Prostate gland (tissue), 2 donors: ENCODE results near the gene KIF2C. TPM values are rescaled to one million over a fixed set of nuclear protein-coding genes. Genes with fewer than 3 reads are reported as not detected.

ENCODE experiments used
- DNase-seq: peaks from one replicate; pipeline ENCODE4 v3.0.0-alpha.2; 2019; ENCODE audit warnings: low spot score
- H3K27ac ChIP-seq, 2 donors: fragments of 200-600 bp; sonication (generic); 2 replicates each; pipeline ENCODE4 v1.5.1; 2017 to 2019
- H3K27me3 ChIP-seq: fragments of 200-600 bp; sonication (generic); replicated peaks from 2 replicates; pipeline ENCODE4 v1.5.1; 2019; ENCODE audit not compliant: insufficient read depth
- H3K36me3 ChIP-seq, 2 donors: fragments of 200-600 bp; sonication (generic); 1 replicate in 1 of 2; 2 replicates in 1 of 2; pipeline versions ENCODE4 v1.5.1 to v1.8.1; 2017 to 2019
- H3K4me1 ChIP-seq: fragments of 200-600 bp; sonication (generic); replicated peaks from 2 replicates; pipeline ENCODE4 v1.5.1; 2019
- H3K4me3 ChIP-seq, 2 donors: fragments of 200-600 bp; sonication (generic); 2 replicates each; pipeline ENCODE4 v1.5.1; 2017 to 2019
- H3K9me3 ChIP-seq: fragments of 200-600 bp; sonication (generic); 2 replicates; pipeline ENCODE4 v1.5.1; 2017
- POLR2A ChIP-seq: fragments of 450-650 bp; IDR thresholded peaks from one replicate; pipeline ENCODE4 v1.6.1; 2016; ENCODE audit warnings: antibody characterized with exemption, mild to moderate bottlenecking
- POLR2AphosphoS5 ChIP-seq: sonication (generic); formaldehyde crosslinking; IDR thresholded peaks from one replicate; pipeline ENCODE4 v1.6.1; 2017; ENCODE audit warnings: antibody characterized with exemption
- WGBS: methylation state at CpG from one replicate; pipeline ENCODE4 v1.1.5; 2018; 5-methylcytosine and 5-hydroxymethylcytosine counted together
- intact Hi-C: fragments of 100-400 bp; cut with DNase I; formaldehyde crosslinking; loops from one replicate; pipeline ENCODE4 v1.14.2; 2022
- total RNA-seq, 2 donors: library from RNA; depleted of rRNA; stranded (reverse); fragments of >200 nt; gene quantifications; one replicate each; pipeline ENCODE4 v1.1.0, GENCODE V29; 2016
- TF ChIP-seq, protein P1 (sequence below), 4 experiments: fragments of 200-600 bp in 2 of 4; fragments of 450-650 bp in 2 of 4; sonication (generic) in 2 of 4; IDR thresholded peaks; 1 replicate in 3 of 4; 2 replicates in 1 of 4; pipeline ENCODE4 v1.5.1; 2016 to 2019; ENCODE audit warnings: antibody characterized with exemption in 4 of 4, mild to moderate bottlenecking in 2 of 4, moderate library complexity in 2 of 4

Gene KIF2C
- total RNA-seq = 10 to 100 TPM in 1 of 2 donors, 1 to 10 TPM in 1; 3.5 to 13.2 TPM

DNA sequence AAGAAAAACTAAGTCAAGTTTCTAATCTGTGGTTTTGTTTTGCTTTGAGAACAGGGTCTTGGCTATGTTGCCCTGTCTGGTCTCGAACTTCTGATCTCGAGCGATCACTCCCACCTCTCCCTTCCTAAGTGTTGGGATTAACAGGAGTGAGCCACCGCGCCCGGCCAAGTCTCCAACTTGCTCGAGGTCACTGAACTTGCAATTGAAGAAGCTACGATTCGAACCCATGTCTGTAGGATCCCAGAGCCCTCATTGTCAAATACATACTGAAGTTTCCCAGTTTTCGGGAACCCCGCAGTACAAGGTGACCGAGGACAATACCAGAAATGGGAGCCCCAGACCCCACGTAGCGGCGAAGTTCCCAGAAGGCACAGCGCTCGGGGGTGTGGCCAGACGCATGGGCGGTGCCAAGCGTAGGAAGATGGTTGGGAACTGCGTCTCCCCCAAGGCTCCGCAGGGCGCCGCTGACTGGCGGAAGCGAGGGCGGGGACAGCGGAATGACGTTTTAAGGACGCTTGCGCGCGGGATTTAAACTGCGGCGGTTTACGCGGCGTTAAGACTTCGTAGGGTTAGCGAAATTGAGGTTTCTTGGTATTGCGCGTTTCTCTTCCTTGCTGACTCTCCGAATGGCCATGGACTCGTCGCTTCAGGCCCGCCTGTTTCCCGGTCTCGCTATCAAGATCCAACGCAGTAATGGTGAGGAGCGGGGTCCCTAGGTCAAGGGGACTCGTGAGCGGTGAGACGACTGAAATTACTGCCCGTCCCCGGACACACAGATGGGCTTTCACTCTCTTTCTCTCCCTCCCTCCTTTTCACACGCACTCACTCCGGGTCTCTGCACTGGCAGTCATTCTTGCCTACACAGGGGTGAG, at the start of gene KIF2C:
Gene KIF2C, plus strand, starts transcription at position 531 of the 872 bp plus-strand sequence. Its CDS starts 96 bp downstream, at position 627.
- intact Hi-C loops = loop anchor here (10.0 kb wide), 1 partner anchor 565 kb away; no protein-coding TSS in a partner anchor
- DNase-seq = peak; percentile 92
- no peaks in the 10 kb centered on the region for H3K27me3 ChIP-seq
- WGBS = under 1% methylated on average over 57 of the region's 57 CpGs
- H3K9me3 ChIP-seq = no peaks in the 10 kb centered on the region
- no peaks in the 10 kb centered on the region for H3K4me1 ChIP-seq
- H3K4me3 ChIP-seq = peak within 1 kb of the TSS; percentile 41 to 43
- peak within 1 kb of the TSS; percentile 74 to 86 for H3K27ac ChIP-seq
- no peaks in the 10 kb centered on the region for H3K36me3 ChIP-seq
- TF ChIP-seq POLR2AphosphoS5 (peak; percentile 99), POLR2A (peak; percentile 58)
- TF ChIP-seq, protein P1, sequence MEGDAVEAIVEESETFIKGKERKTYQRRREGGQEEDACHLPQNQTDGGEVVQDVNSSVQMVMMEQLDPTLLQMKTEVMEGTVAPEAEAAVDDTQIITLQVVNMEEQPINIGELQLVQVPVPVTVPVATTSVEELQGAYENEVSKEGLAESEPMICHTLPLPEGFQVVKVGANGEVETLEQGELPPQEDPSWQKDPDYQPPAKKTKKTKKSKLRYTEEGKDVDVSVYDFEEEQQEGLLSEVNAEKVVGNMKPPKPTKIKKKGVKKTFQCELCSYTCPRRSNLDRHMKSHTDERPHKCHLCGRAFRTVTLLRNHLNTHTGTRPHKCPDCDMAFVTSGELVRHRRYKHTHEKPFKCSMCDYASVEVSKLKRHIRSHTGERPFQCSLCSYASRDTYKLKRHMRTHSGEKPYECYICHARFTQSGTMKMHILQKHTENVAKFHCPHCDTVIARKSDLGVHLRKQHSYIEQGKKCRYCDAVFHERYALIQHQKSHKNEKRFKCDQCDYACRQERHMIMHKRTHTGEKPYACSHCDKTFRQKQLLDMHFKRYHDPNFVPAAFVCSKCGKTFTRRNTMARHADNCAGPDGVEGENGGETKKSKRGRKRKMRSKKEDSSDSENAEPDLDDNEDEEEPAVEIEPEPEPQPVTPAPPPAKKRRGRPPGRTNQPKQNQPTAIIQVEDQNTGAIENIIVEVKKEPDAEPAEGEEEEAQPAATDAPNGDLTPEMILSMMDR (IDR thresholded peaks at IDR 0.05) = peak in 1 of 4 experiments; percentile 44

DNA sequence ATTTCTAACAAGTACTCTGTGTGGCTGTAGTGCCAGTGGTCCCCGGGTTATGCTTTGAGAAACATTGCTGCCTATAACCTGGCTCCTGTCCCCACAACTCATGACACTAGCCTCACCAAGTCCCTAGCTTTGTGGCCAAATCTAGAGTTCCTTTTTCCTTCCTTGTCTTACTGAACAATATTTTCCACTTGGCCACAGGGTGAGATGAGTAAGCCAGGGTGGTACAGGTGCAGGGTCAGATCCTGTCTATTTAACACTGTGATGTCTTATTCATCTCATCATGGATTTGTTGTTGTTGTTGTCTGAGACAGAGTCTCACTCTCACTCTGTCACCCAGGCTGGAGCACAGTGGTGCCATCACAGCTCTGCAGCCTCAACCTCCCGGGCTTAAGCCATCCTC, 46.5 kb upstream of the KIF2C start:
- no peak for DNase-seq
- no peak overlapping the region for H3K4me3 ChIP-seq
- no peak overlapping the region for H3K27ac ChIP-seq
- H3K27me3 ChIP-seq = no peaks in the 10 kb centered on the region
- WGBS = 82% methylated on average over 2 of the region's 2 CpGs
- no peaks in the 10 kb centered on the region for H3K9me3 ChIP-seq
- intact Hi-C loops = no loop called here
- no peaks in the 10 kb centered on the region for H3K4me1 ChIP-seq
- TF ChIP-seq, protein P1 (IDR thresholded peaks at IDR 0.05) = no peak
- TF ChIP-seq POLR2AphosphoS5 = no peak
- no peak for TF ChIP-seq POLR2A
- no peaks in the 10 kb centered on the region for H3K36me3 ChIP-seq

DNA sequence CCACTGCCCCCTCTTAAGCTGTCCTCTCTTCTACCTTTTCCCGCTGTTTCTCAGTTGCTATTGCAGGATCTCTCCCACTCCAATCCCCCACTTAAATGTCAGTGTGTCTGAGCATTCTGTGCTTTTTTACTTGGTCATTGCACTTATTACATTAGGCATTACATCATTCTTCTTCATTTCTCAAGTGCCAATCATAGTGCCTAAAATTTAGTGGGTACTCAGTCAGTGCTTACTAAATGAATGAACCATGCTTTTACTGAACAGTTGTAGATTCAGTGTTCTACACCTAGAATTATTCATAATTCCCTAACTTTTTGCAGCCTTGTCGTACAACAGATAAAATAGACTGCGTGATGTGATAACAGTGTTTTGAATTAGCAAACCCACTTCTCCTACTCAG, 45.7 kb upstream of the KIF2C start:
- DNase-seq = no peak
- Histone ChIP-seq H3K27me3 (no peaks in the 10 kb centered on the region), H3K9me3 (no peaks in the 10 kb centered on the region), H3K36me3 (no peaks in the 10 kb centered on the region), H3K27ac (no peak overlapping the region), H3K4me1 (no peaks in the 10 kb centered on the region), H3K4me3 (no peak overlapping the region)
- WGBS = over 99% methylated on average over 3 of the region's 3 CpGs
- TF ChIP-seq, protein P1 (IDR thresholded peaks at IDR 0.05) = no peak
- TF ChIP-seq POLR2A (no peak), POLR2AphosphoS5 (no peak)
- intact Hi-C loops = no loop called here

DNA sequence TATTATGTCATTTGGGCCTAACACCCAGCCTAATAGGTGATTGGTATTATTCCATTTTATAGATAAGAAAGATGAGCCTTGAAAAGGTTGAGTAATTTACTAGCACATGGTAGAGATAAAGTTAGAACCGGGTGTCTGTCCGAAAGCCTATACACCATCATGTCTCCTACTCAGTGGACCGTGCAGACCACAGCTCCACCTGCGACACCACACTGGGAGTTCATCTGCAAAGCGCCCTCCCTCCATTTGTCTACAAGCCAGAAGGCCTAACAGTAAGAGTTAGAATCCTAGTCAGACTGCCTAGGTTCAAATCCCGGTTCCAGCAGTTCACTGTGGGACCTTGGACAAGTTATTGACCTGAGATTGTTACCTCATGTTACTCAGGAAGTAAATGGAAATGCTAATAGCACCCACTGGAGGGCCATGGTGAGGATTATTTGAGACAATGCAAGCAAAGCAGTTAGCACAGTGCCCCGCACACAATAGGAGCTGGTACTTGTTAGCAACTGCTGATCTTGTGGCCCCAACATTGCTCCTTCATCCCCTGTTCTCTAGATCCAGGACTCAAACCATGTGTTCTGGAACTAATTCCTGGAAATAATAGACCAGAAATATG, 44.7 kb upstream of the KIF2C start:
- Histone ChIP-seq H3K4me1 (no peaks in the 10 kb centered on the region), H3K27me3 (no peaks in the 10 kb centered on the region), H3K9me3 (no peaks in the 10 kb centered on the region), H3K4me3 (no peak overlapping the region), H3K36me3 (no peaks in the 10 kb centered on the region), H3K27ac (no peak overlapping the region)
- intact Hi-C loops = no loop called here
- TF ChIP-seq, protein P1 (IDR thresholded peaks at IDR 0.05) = no peak
- DNase-seq = no peak
- WGBS = 95% methylated on average over 7 of the region's 7 CpGs
